H9 (cell line): ENCODE results near the gene ARPC2. TPM values are rescaled to one million over a fixed set of nuclear protein-coding genes. Genes with fewer than 3 reads are reported as not detected.

ENCODE experiments used
- DNase-seq: peaks from one replicate; pipeline ENCODE4 v3.0.0-alpha.2; 2017
- H2AFZ ChIP-seq: one replicate; pipeline ENCODE4 v1.6.1; 2013; ENCODE audit warnings: mild to moderate bottlenecking, low read length, control low read depth, moderate library complexity
- H2AK5ac ChIP-seq: 2 replicates; pipeline ENCODE4 v1.6.1; 2013; ENCODE audit warnings: low read length, control low read depth, mixed read lengths; ENCODE audit not compliant: insufficient read length
- H2BK120ac ChIP-seq: one replicate; pipeline ENCODE4 v1.6.1; 2013; ENCODE audit warnings: low read depth, mild to moderate bottlenecking, low read length, control low read depth, inconsistent platforms; ENCODE audit not compliant: poor library complexity, severe bottlenecking
- H2BK12ac ChIP-seq: 2 replicates; pipeline ENCODE4 v1.6.1; 2013; ENCODE audit warnings: low read length, control low read depth, mixed read lengths, low read depth; ENCODE audit not compliant: insufficient read length
- H2BK15ac ChIP-seq: 2 replicates; pipeline ENCODE4 v1.6.1; 2013; ENCODE audit warnings: low read depth, low read length, control low read depth
- H2BK20ac ChIP-seq: one replicate; pipeline ENCODE4 v1.6.1; 2013; ENCODE audit warnings: low read depth, mild to moderate bottlenecking, low read length, control low read depth, inconsistent platforms; ENCODE audit not compliant: poor library complexity, severe bottlenecking
- H2BK5ac ChIP-seq: 2 replicates; pipeline ENCODE4 v1.6.1; 2013; ENCODE audit warnings: low read length, control low read depth, mixed read lengths; ENCODE audit not compliant: insufficient read length
- H3K14ac ChIP-seq: 2 replicates; pipeline ENCODE4 v1.6.1; 2013; ENCODE audit warnings: low read length, control low read depth; ENCODE audit not compliant: insufficient read depth
- H3K18ac ChIP-seq: 2 replicates; pipeline ENCODE4 v1.6.1; 2013; ENCODE audit warnings: low read depth, mild to moderate bottlenecking, mixed read lengths, low read length, control low read depth; ENCODE audit not compliant: insufficient read length
- H3K23ac ChIP-seq: 2 replicates; pipeline ENCODE4 v1.6.1; 2013; ENCODE audit warnings: low read length, control low read depth, mixed read lengths, low read depth; ENCODE audit not compliant: insufficient read length
- H3K23me2 ChIP-seq: 2 replicates; pipeline ENCODE4 v1.6.1; 2013; ENCODE audit warnings: low read depth, mild to moderate bottlenecking, mixed read lengths, low read length, control low read depth; ENCODE audit not compliant: insufficient read length, poor library complexity, severe bottlenecking
- H3K27ac ChIP-seq: 2 replicates; pipeline ENCODE4 v1.5.1; 2013; ENCODE audit warnings: low read length, control low read depth, mixed read lengths, low read depth; ENCODE audit not compliant: insufficient read length
- H3K27me3 ChIP-seq: 2 replicates; pipeline ENCODE4 v1.6.1; 2013; ENCODE audit warnings: low read length, control low read depth, inconsistent platforms; ENCODE audit not compliant: insufficient read depth
- H3K4ac ChIP-seq: 2 replicates; pipeline ENCODE4 v1.6.1; 2013; ENCODE audit warnings: low read depth, mild to moderate bottlenecking, control low read depth, inconsistent platforms, low read length, moderate library complexity
- H3K4me1 ChIP-seq: 2 replicates; pipeline ENCODE4 v1.6.1; 2013; ENCODE audit warnings: low read length, control low read depth, inconsistent platforms; ENCODE audit not compliant: insufficient read depth
- H3K4me2 ChIP-seq: 2 replicates; pipeline ENCODE4 v1.6.1; 2013; ENCODE audit warnings: low read length, control low read depth, mixed read lengths; ENCODE audit not compliant: insufficient read length, insufficient read depth
- H3K56ac ChIP-seq: 2 replicates; pipeline ENCODE4 v1.6.1; 2013; ENCODE audit warnings: low read depth, mild to moderate bottlenecking, mixed read lengths, low read length, control low read depth; ENCODE audit not compliant: insufficient read length
- H3K79me1 ChIP-seq: 2 replicates; pipeline ENCODE4 v1.6.1; 2013; ENCODE audit warnings: low read depth, mild to moderate bottlenecking, moderate library complexity, low read length, control low read depth, inconsistent platforms; ENCODE audit not compliant: insufficient read depth, poor library complexity, severe bottlenecking
- H3K79me2 ChIP-seq: 2 replicates; pipeline ENCODE4 v1.6.1; 2013; ENCODE audit warnings: low read length, control low read depth, inconsistent platforms; ENCODE audit not compliant: insufficient read depth
- H3K9ac ChIP-seq: 2 replicates; pipeline ENCODE4 v1.6.1; 2013; ENCODE audit warnings: low read length, control low read depth, mixed read lengths; ENCODE audit not compliant: insufficient read length; ENCODE audit errors: extremely low read depth
- H3K9me3 ChIP-seq: one replicate; pipeline ENCODE4 v1.6.1; 2013; ENCODE audit warnings: low read depth, low read length, inconsistent platforms; ENCODE audit not compliant: control insufficient read depth
- H3T11ph ChIP-seq: one replicate; pipeline ENCODE4 v1.6.1; 2013; ENCODE audit warnings: mild to moderate bottlenecking, low read length, control low read depth, inconsistent platforms
- H4K20me1 ChIP-seq: one replicate; pipeline ENCODE4 v1.6.1; 2013; ENCODE audit not compliant: control insufficient read depth, insufficient read length, insufficient read depth
- H4K5ac ChIP-seq: 2 replicates; pipeline ENCODE4 v1.6.1; 2013; ENCODE audit warnings: low read depth, mild to moderate bottlenecking, mixed read lengths, low read length, control low read depth; ENCODE audit not compliant: insufficient read length
- H4K8ac ChIP-seq: replicated peaks from 2 replicates; pipeline ENCODE4 v1.6.1; 2013; ENCODE audit warnings: low read length, control low read depth, mixed read lengths, low read depth; ENCODE audit not compliant: insufficient read length
- H4K91ac ChIP-seq: 2 replicates; pipeline ENCODE4 v1.6.1; 2013; ENCODE audit warnings: low read depth, mild to moderate bottlenecking, moderate library complexity, mixed read lengths, low read length, control low read depth; ENCODE audit not compliant: insufficient read length
- H3K27ac Mint-ChIP-seq, 3 experiments: 2 replicates in 2 of 3; 3 replicates in 1 of 3; pipeline ENCODE4 v1.8.0; 2020 to 2021; ENCODE audit warnings: mixed read lengths in 3 of 3, mild to moderate bottlenecking in 1 of 3, moderate library complexity in 1 of 3
- H3K27me3 Mint-ChIP-seq: 2 replicates; pipeline ENCODE4 v1.8.0; 2021; ENCODE audit warnings: low read depth, mild to moderate bottlenecking, moderate library complexity, mixed read lengths
- H3K36me3 Mint-ChIP-seq, 3 experiments: 2 replicates in 2 of 3; 3 replicates in 1 of 3; pipeline ENCODE4 v1.8.0; 2020 to 2021; ENCODE audit warnings: low read depth in 3 of 3, mixed read lengths in 3 of 3; ENCODE audit not compliant: insufficient read depth in 1 of 3
- H3K4me1 Mint-ChIP-seq, 2 experiments: 2 replicates each; pipeline ENCODE4 v1.8.0; 2020; ENCODE audit warnings: mixed read lengths in 2 of 2
- H3K4me3 Mint-ChIP-seq, 2 experiments: 2 replicates in 1 of 2; 3 replicates in 1 of 2; pipeline ENCODE4 v1.8.0; 2020 to 2021; ENCODE audit warnings: mild to moderate bottlenecking in 2 of 2, mixed read lengths in 2 of 2, moderate library complexity in 1 of 2
- H3K9me3 Mint-ChIP-seq, 2 experiments: 2 replicates in 1 of 2; 3 replicates in 1 of 2; pipeline ENCODE4 v1.8.0; 2020; ENCODE audit warnings: mild to moderate bottlenecking in 2 of 2, mixed read lengths in 2 of 2, moderate library complexity in 1 of 2
- CTCF ChIP-seq: fragments of 200-600 bp; sonication (generic); conservative IDR thresholded peaks from 3 replicates; pipeline ENCODE4 v1.8.0; 2021; ENCODE audit warnings: antibody characterized with exemption, mild to moderate bottlenecking
- WGBS: extraction: QIAGEN DNeasy Blood & Tissue Kit; methylation state at CpG from one replicate; pipeline ENCODE4 v1.1.7; 2013; ENCODE audit warnings: missing lambda C conversion rate, low lambda C conversion rate, mixed read lengths; ENCODE audit not compliant: insufficient read length; ENCODE audit errors: extremely low coverage; 5-methylcytosine and 5-hydroxymethylcytosine counted together
- total RNA-seq: library from RNA; stranded (reverse); gene quantifications from 2 replicates; pipeline ENCODE4 v1.2.1, GENCODE V29; 2021

ARPC2 gene
- total RNA-seq, 1 experiment from 2014 or later, result 197 TPM

GRCh38 chr2:218256612-218257350 is 39.8 kb downstream of the ARPC2 start:
- H3K9me3 Mint-ChIP-seq, result no peaks in the 10 kb centered on the region
- H3K27me3 Mint-ChIP-seq, result no peaks in the 10 kb centered on the region
- Histone ChIP-seq H2BK20ac (no peak overlapping the region), H3T11ph (no peak overlapping the region), H4K5ac (no peak overlapping the region), H3K27me3 (no peaks in the 10 kb centered on the region), H2BK12ac (no peak overlapping the region), H3K4me2 (no peak overlapping the region), H2AK5ac (no peak overlapping the region), H3K79me2 (no peaks in the 10 kb centered on the region), H3K27ac (no peak overlapping the region), H3K23me2 (no peaks in the 10 kb centered on the region), H4K91ac (no peak overlapping the region), H4K20me1 (no peaks in the 10 kb centered on the region), H3K9ac (no peak overlapping the region), H2AFZ (no peak overlapping the region), H2BK120ac (no peak overlapping the region), H3K56ac (no peak overlapping the region), H4K8ac (no peak overlapping the region), H3K14ac (no peak overlapping the region), H3K9me3 (no peaks in the 10 kb centered on the region), H3K79me1 (no peaks in the 10 kb centered on the region), H3K4me1 (peaks cover 4% of the 10 kb centered on the region; the same call in 1 of the 2 replicates), H2BK5ac (no peak overlapping the region), H3K4ac (no peak overlapping the region), H2BK15ac (no peak overlapping the region), H3K18ac (no peak overlapping the region), H3K23ac (no peak overlapping the region)
- H3K27ac Mint-ChIP-seq, result no peak overlapping the region
- H3K4me1 Mint-ChIP-seq, result peaks cover 23 to 32% of the 10 kb centered on the region in 2 experiments
- DNase-seq, result no peak
- H3K4me3 Mint-ChIP-seq, result no peak overlapping the region
- no CpG with 5 or more reads among the region's 13 CpGs for WGBS
- TF ChIP-seq CTCF, result no peak
- H3K36me3 Mint-ChIP-seq, result peaks cover 13 to 46% (median 38%) of the 10 kb centered on the region in 3 experiments
